Measurements from ENCODE around the gene FABP6. TPM values are rescaled to one million over a fixed set of nuclear protein-coding genes. Genes with fewer than 3 reads are reported as not detected.

Gene FABP6
- total and polyA plus RNA-seq, 5 donors = 0.68 TPM; not detected in 4

DNA sequence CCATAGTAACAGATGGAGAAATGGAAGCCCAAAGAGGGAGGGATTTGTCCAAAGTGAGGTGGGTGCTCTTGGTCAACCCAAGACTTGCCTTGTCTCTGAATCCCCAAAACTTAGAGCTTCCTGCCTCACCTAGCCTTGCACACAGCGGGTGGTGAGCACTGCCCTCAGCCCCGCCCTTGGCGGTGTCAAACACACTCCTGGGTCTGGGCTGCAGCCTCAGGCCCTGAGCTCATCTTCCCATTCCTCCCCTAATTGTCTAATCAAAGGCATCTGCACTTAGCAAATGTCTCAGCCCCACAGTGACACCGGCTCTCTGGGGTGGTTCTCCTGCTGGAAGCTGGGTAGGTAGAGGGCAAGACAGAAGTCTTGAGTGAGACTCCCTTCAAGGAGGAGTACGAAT lies 20.9 kb downstream of the FABP6 start:
- ATAC-seq (no peak), DNase-seq (no peak)
- H3K27ac ChIP-seq (ENCODE audit: low read length) = no peak overlapping the region
- H3K4me3 ChIP-seq (ENCODE audit: low read length) = no peak overlapping the region
- H3K4me1 ChIP-seq (ENCODE audit: control insufficient read depth, insufficient read depth, low read length) = no peaks in the 10 kb centered on the region
- no peaks in the 10 kb centered on the region for H3K27me3 ChIP-seq (ENCODE audit: control insufficient read depth, insufficient read depth)
- 96% methylated on average over 5 of the region's 5 CpGs for WGBS
- no peaks in the 10 kb centered on the region for H3K9me3 ChIP-seq (ENCODE audit: control insufficient read depth, low read length)
- intact Hi-C loops (cut with DNase I) = no loop called here

GRCh38 chr5:160250826-160251225 lies 21.5 kb downstream of the FABP6 start:
- Histone ChIP-seq H3K4me1 (ENCODE audit: control insufficient read depth, insufficient read depth, low read length) (no peaks in the 10 kb centered on the region), H3K27ac (ENCODE audit: low read length) (no peak overlapping the region), H3K9me3 (ENCODE audit: control insufficient read depth, low read length) (no peaks in the 10 kb centered on the region), H3K27me3 (ENCODE audit: control insufficient read depth, insufficient read depth) (no peaks in the 10 kb centered on the region), H3K4me3 (ENCODE audit: low read length) (no peak overlapping the region)
- 84% methylated on average over 2 of the region's 2 CpGs for WGBS
- intact Hi-C loops (cut with DNase I) = no loop called here
- no peak for ATAC-seq
- DNase-seq = no peak

- Histone ChIP-seq H3K4me3 (ENCODE audit: low read length) (no peak overlapping the region), H3K27me3 (ENCODE audit: control insufficient read depth, insufficient read depth) (no peaks in the 10 kb centered on the region), H3K9me3 (ENCODE audit: control insufficient read depth, low read length) (no peaks in the 10 kb centered on the region), H3K4me1 (ENCODE audit: control insufficient read depth, insufficient read depth, low read length) (no peaks in the 10 kb centered on the region), H3K27ac (ENCODE audit: low read length) (no peak overlapping the region)
- ATAC-seq = no peak
- intact Hi-C loops (cut with DNase I) = no loop called here
- WGBS = 86% methylated on average over 14 of the region's 14 CpGs
- no peak for DNase-seq
These were observed 22.3 kb downstream of the FABP6 start for GRCh38 chr5:160251406-160252155.

DNA sequence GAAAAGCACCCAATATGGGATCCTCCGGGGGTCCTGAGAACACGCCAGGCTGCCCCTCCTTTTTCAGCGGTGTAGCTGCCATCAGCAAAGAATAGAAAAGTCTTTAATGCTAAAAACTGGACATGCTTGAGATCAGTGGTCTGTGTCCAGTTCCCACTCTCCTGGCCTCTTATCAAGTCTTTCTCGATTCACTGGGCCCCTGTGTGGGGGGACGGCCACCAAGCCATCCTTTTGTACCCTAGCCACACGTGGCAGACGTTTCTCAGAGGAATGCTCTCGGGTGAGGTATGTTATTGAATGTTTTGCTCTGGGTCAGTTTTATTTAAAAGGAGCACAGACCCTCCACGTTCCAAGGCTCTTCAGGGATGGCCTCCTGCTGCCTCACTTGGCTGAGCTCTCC lies 23.6 kb downstream of the FABP6 start:
- whole genome bisulfite sequencing = 92% methylated on average over 9 of the region's 9 CpGs
- no peak for ATAC-seq
- intact Hi-C loops (cut with DNase I) = no loop called here

GRCh38 chr5:160253441-160253840 lies 24.1 kb downstream of the FABP6 start:
- DNase-seq (no peak), ATAC-seq (peak in 1 of 2 donors; percentile 25)
- intact Hi-C loops (cut with DNase I) = no loop called here
- H3K4me1 ChIP-seq (ENCODE audit: control insufficient read depth, insufficient read depth, low read length) = no peaks in the 10 kb centered on the region
- WGBS = 89% methylated on average over 17 of the region's 17 CpGs
- no peak overlapping the region for H3K27ac ChIP-seq (ENCODE audit: low read length)
- H3K4me3 ChIP-seq (ENCODE audit: low read length) = no peak overlapping the region
- no peaks in the 10 kb centered on the region for H3K27me3 ChIP-seq (ENCODE audit: control insufficient read depth, insufficient read depth)
- no peaks in the 10 kb centered on the region for H3K9me3 ChIP-seq (ENCODE audit: control insufficient read depth, low read length)

More for the DNA sequence above, 23.6 kb downstream of the FABP6 start:
- Histone ChIP-seq H3K27ac (ENCODE audit: low read length) (no peak overlapping the region), H3K4me3 (ENCODE audit: low read length) (no peak overlapping the region), H3K27me3 (ENCODE audit: control insufficient read depth, insufficient read depth) (no peaks in the 10 kb centered on the region), H3K4me1 (ENCODE audit: control insufficient read depth, insufficient read depth, low read length) (no peaks in the 10 kb centered on the region), H3K9me3 (ENCODE audit: control insufficient read depth, low read length) (no peaks in the 10 kb centered on the region)
- DNase-seq = no peak

- intact Hi-C loops (cut with DNase I) = no loop called here
- Histone ChIP-seq H3K27me3 (ENCODE audit: control insufficient read depth, insufficient read depth) (no peaks in the 10 kb centered on the region), H3K27ac (ENCODE audit: low read length) (no peak overlapping the region), H3K4me1 (ENCODE audit: control insufficient read depth, insufficient read depth, low read length) (no peaks in the 10 kb centered on the region), H3K9me3 (ENCODE audit: control insufficient read depth, low read length) (no peaks in the 10 kb centered on the region), H3K4me3 (ENCODE audit: low read length) (no peak overlapping the region)
- ATAC-seq (no peak), DNase-seq (no peak)
- 97% methylated on average over 6 of the region's 6 CpGs for WGBS
These were observed 25.4 kb downstream of the FABP6 start for GRCh38 chr5:160254706-160255105.

- Histone ChIP-seq H3K9me3 (ENCODE audit: control insufficient read depth, low read length) (no peaks in the 10 kb centered on the region), H3K27ac (ENCODE audit: low read length) (no peak overlapping the region), H3K4me1 (ENCODE audit: control insufficient read depth, insufficient read depth, low read length) (peaks cover 9% of the 10 kb centered on the region), H3K4me3 (ENCODE audit: low read length) (no peak overlapping the region), H3K27me3 (ENCODE audit: control insufficient read depth, insufficient read depth) (no peaks in the 10 kb centered on the region)
- DNase-seq = no peak
- 91% methylated on average over 7 of the region's 7 CpGs for WGBS
- no peak for ATAC-seq
- intact Hi-C loops (cut with DNase I) = no loop called here
These were observed 30.0 kb downstream of the FABP6 start for GRCh38 chr5:160259341-160259740.

DNA sequence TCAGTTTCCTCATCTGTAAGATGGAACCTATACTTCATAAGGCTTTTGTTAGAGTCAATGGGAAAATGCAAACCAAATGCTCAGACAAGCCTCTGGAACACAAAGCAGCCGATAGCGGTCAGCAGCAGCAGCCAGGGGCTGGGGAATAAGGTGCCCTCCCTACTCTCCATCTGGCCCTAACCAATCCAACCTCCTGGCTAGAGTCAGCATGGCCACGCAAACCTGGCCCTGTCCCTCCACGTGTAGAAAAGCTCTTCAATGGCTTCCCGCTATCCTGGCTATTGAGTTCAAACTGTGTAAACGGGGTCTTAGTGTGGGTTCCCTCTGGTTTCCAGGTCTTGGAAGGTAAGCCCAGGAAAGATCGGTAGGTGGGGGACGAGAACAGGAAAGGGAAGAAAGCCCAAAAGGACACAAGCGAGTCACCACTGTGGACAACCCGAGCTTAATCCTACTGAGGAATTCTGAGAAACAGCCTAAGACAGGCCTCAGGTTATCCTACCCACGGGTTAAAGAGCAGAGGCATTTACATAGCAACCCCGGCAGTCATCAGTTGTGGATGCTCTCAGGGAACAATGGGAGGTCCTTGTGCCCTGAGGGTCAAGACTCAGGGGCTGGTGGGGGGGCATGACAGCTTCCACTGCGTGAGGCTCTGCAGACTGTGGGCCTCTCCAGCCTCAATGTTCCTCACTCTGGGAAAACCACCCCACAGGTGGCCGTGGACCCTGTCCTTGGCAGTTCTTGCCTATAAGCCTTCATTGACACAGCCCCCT lies 30.9 kb downstream of the FABP6 start:
- no peak for DNase-seq
- ATAC-seq = no peak

GRCh38 chr5:160260881-160261815 lies 31.8 kb downstream of the FABP6 start:
- Histone ChIP-seq H3K27me3 (ENCODE audit: control insufficient read depth, insufficient read depth) (no peaks in the 10 kb centered on the region), H3K4me1 (ENCODE audit: control insufficient read depth, insufficient read depth, low read length) (peaks cover 9% of the 10 kb centered on the region), H3K9me3 (ENCODE audit: control insufficient read depth, low read length) (no peaks in the 10 kb centered on the region), H3K27ac (ENCODE audit: low read length) (peak overlapping the region; percentile 5), H3K4me3 (ENCODE audit: low read length) (no peak overlapping the region)
- peak; percentile 81 to 91 for ATAC-seq
- whole genome bisulfite sequencing = 30% methylated on average over 22 of the region's 22 CpGs
- peak; percentile 37 to 69 (median 63) for DNase-seq
- intact Hi-C loops (cut with DNase I) = no loop called here

More for the DNA sequence above, 30.9 kb downstream of the FABP6 start:
- peaks cover 9% of the 10 kb centered on the region for H3K4me1 ChIP-seq (ENCODE audit: control insufficient read depth, insufficient read depth, low read length)
- WGBS = 95% methylated on average over 14 of the region's 14 CpGs
- H3K9me3 ChIP-seq (ENCODE audit: control insufficient read depth, low read length) = no peaks in the 10 kb centered on the region
- intact Hi-C loops (cut with DNase I) = no loop called here
- no peak overlapping the region for H3K27ac ChIP-seq (ENCODE audit: low read length)
- H3K4me3 ChIP-seq (ENCODE audit: low read length) = no peak overlapping the region
- no peaks in the 10 kb centered on the region for H3K27me3 ChIP-seq (ENCODE audit: control insufficient read depth, insufficient read depth)

DNA sequence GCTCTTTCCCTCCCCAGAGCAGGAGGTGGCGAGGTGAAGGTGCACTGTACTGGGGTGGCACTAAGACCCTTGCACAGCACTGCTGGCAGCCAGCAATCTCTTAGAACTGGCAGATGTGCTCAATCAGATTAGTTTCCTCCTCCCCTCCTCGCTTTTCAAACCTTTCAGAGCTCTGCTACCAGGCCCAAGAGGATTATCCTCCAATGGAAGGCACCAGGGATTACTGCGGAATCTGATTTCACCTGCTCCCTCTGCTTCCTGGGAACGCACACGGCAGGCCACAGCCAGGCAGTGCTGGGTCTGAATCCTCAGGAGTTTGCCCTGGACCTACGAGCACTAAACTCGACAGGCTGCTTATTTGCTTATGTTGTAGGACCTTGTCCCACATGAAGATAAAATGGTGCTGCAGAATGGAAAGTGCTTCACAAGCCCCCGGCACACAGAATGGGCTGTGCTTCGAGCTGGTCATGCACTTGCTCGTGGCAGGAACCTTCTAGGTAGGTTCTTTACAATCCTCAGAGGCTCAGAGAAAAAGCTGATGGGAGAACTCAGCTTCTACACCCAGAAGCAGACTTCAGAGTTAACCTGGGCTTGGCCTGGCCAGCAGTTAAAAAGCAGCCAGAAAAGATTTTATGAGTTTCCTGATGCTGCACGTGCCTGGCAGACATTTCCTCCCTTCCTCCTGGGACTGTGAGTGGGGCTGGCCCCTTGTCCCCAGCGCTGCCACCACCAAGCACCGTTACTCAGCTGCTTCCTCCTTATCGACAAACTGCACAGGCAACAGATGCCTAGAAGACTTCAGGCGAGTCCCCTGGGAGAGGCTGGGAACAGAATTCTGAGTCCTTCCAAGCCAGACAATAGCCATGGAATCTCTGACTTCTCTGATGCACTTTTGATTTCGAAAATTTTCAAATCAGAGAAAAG lies 33.1 kb downstream of the FABP6 start:
- peak; percentile 20 to 61 for ATAC-seq

More for the DNA sequence above, 33.1 kb downstream of the FABP6 start:
- Histone ChIP-seq H3K4me1 (ENCODE audit: control insufficient read depth, insufficient read depth, low read length) (peaks cover 9% of the 10 kb centered on the region), H3K27ac (ENCODE audit: low read length) (no peak overlapping the region), H3K9me3 (ENCODE audit: control insufficient read depth, low read length) (no peaks in the 10 kb centered on the region), H3K27me3 (ENCODE audit: control insufficient read depth, insufficient read depth) (no peaks in the 10 kb centered on the region), H3K4me3 (ENCODE audit: low read length) (no peak overlapping the region)
- DNase-seq = peak in 1 of 3 donors; percentile 42
- intact Hi-C loops (cut with DNase I) = no loop called here
- 50% methylated on average over 16 of the region's 16 CpGs for WGBS

All from right cardiac atrium (tissue), 5 donors.